ENCODE results near the gene ITPKB.

ITPKB gene

GRCh38 chr1:226628612-226629155 lies 110.4 kb downstream of the ITPKB start:
- no peak for FAIRE-seq
- TF ChIP-seq CTCF (IDR thresholded peaks at IDR 0.05; ENCODE audit: insufficient read depth, missing control alignments): no peak
- no peak for DNase-seq (ENCODE audit: insufficient read length, low spot score)

GRCh38 chr1:226627924-226628611 lies 111.0 kb downstream of the ITPKB start:
- TF ChIP-seq CTCF (IDR thresholded peaks at IDR 0.05; ENCODE audit: insufficient read depth, missing control alignments): no peak
- DNase-seq (ENCODE audit: insufficient read length, low spot score) (no peak), FAIRE-seq (no peak)

- FAIRE-seq: no peak
- no peak for DNase-seq (ENCODE audit: insufficient read length, low spot score)
Observed at GRCh38 chr1:226627050-226627755, 111.9 kb downstream of the ITPKB start.

GRCh38 chr1:226626577-226626956 lies 112.5 kb downstream of the ITPKB start:
- FAIRE-seq (no peak), DNase-seq (ENCODE audit: insufficient read length, low spot score) (no peak)
- TF ChIP-seq CTCF (IDR thresholded peaks at IDR 0.05; ENCODE audit: insufficient read depth, missing control alignments): peak; percentile 87

More at GRCh38 chr1:226627050-226627755, 111.9 kb downstream of the ITPKB start:
- no peak for TF ChIP-seq CTCF (IDR thresholded peaks at IDR 0.05; ENCODE audit: insufficient read depth, missing control alignments)

GRCh38 chr1:226625832-226626576 lies 113.1 kb downstream of the ITPKB start:
- no peak for FAIRE-seq
- no peak for DNase-seq (ENCODE audit: insufficient read length, low spot score)
- no peak for TF ChIP-seq CTCF (IDR thresholded peaks at IDR 0.05; ENCODE audit: insufficient read depth, missing control alignments)

- TF ChIP-seq CTCF (IDR thresholded peaks at IDR 0.05; ENCODE audit: insufficient read depth, missing control alignments): no peak
- DNase-seq (ENCODE audit: insufficient read length, low spot score) (no peak), FAIRE-seq (no peak)
Observed at GRCh38 chr1:226625326-226625725, 113.8 kb downstream of the ITPKB start.

Data from D721Med (cell line).